Activated CD8-positive, alpha-beta T cell treated with anti-CD3 and anti-CD28 coated beads, Interleukin-2, amount 10 ng/mL, durations not matched to agents 7 days and 5 days (primary cell): ENCODE measurements around the gene SH3TC1. TPM values are rescaled to one million over a fixed set of nuclear protein-coding genes. Genes with fewer than 3 reads are reported as not detected.

ENCODE experiments used
- ATAC-seq: fragments of 150-1000 bp; cut with Tn5 transposase; one replicate; pipeline ENCODE4 v1.10.0; 2021; ENCODE audit warnings: moderate library complexity
- CTCF ChIA-PET: fragments of 350-600 bp; sonication (Branson Sonifier 250); formaldehyde crosslinking; loops from one replicate; lab custom pipeline; 2021; ENCODE audit warnings: antibody characterized with exemption; lab: Charles Lee
- POLR2A ChIA-PET: fragments of 350-600 bp; sonication (Branson Sonifier 250); formaldehyde crosslinking; loops from one replicate; lab custom pipeline; 2021; ENCODE audit warnings: antibody characterized with exemption; lab: Charles Lee
- DNase-seq: peaks from one replicate; pipeline ENCODE4 v3.0.0-alpha.2; 2020
- H3K27ac Mint-ChIP-seq: one replicate; pipeline ENCODE4 v1.8.0; 2021; ENCODE audit warnings: mild to moderate bottlenecking, mixed read lengths
- H3K27me3 Mint-ChIP-seq: one replicate; pipeline ENCODE4 v1.8.0; 2021; ENCODE audit warnings: low read depth, mixed read lengths
- H3K36me3 Mint-ChIP-seq: one replicate; pipeline ENCODE4 v1.8.0; 2021; ENCODE audit warnings: low read depth, mixed read lengths
- H3K4me1 Mint-ChIP-seq: one replicate; pipeline ENCODE4 v1.8.0; 2021; ENCODE audit warnings: low read depth, mixed read lengths
- H3K4me3 Mint-ChIP-seq: one replicate; pipeline ENCODE4 v1.8.0; 2021; ENCODE audit warnings: mild to moderate bottlenecking, mixed read lengths
- H3K9me3 Mint-ChIP-seq: one replicate; pipeline ENCODE4 v1.8.0; 2022; ENCODE audit warnings: mixed read lengths; ENCODE audit not compliant: insufficient read depth
- total RNA-seq, 2 experiments: library from RNA; stranded (reverse); gene quantifications; one replicate each; pipeline ENCODE4 v1.2.3, GENCODE V29; 2021

Gene SH3TC1
- total RNA-seq, 2 experiments from 2014 or later: 6.3 to 7.3 TPM

- Mint-ChIP-seq H3K4me3 (no peak overlapping the region), H3K27ac (no peak overlapping the region), H3K4me1 (no peaks in the 10 kb centered on the region), H3K9me3 (no peaks in the 10 kb centered on the region), H3K36me3 (no peaks in the 10 kb centered on the region), H3K27me3 (peaks cover 13% of the 10 kb centered on the region)
- ChIA-PET POLR2A (no interaction called here), CTCF (no interaction called here)
- DNase-seq: no peak
- no peak for ATAC-seq
Measured at GRCh38 chr4:8275548-8275910, 76.4 kb downstream of the SH3TC1 start.

- H3K4me1 Mint-ChIP-seq: no peaks in the 10 kb centered on the region
- peaks cover 5% of the 10 kb centered on the region for H3K27me3 Mint-ChIP-seq
- H3K4me3 Mint-ChIP-seq: no peak overlapping the region
- H3K36me3 Mint-ChIP-seq: no peaks in the 10 kb centered on the region
- DNase-seq: no peak
- H3K9me3 Mint-ChIP-seq: no peaks in the 10 kb centered on the region
- H3K27ac Mint-ChIP-seq: no peak overlapping the region
- CTCF ChIA-PET: no interaction called here
- POLR2A ChIA-PET: no interaction called here
- no peak for ATAC-seq
Measured at GRCh38 chr4:8276358-8277240, 77.5 kb downstream of the SH3TC1 start.

GRCh38 chr4:8277356-8278008, 78.4 kb downstream of the SH3TC1 start:
- ATAC-seq (no peak), DNase-seq (no peak)

GRCh38 chr4:8278009-8278395, 78.9 kb downstream of the SH3TC1 start:
- ATAC-seq: no peak
- ChIA-PET CTCF (no interaction called here), POLR2A (no interaction called here)
- Mint-ChIP-seq H3K27me3 (no peaks in the 10 kb centered on the region), H3K9me3 (no peaks in the 10 kb centered on the region), H3K4me3 (no peak overlapping the region), H3K36me3 (no peaks in the 10 kb centered on the region), H3K27ac (no peak overlapping the region), H3K4me1 (no peaks in the 10 kb centered on the region)
- DNase-seq: no peak

More at GRCh38 chr4:8277356-8278008, 78.4 kb downstream of the SH3TC1 start:
- ChIA-PET POLR2A (no interaction called here), CTCF (no interaction called here)
- H3K4me3 Mint-ChIP-seq: no peak overlapping the region
- no peaks in the 10 kb centered on the region for H3K27me3 Mint-ChIP-seq
- no peaks in the 10 kb centered on the region for H3K4me1 Mint-ChIP-seq
- H3K27ac Mint-ChIP-seq: no peak overlapping the region
- H3K36me3 Mint-ChIP-seq: no peaks in the 10 kb centered on the region
- no peaks in the 10 kb centered on the region for H3K9me3 Mint-ChIP-seq

- ATAC-seq (no peak), DNase-seq (no peak)
- Mint-ChIP-seq H3K4me3 (no peak overlapping the region), H3K27ac (no peak overlapping the region), H3K4me1 (no peaks in the 10 kb centered on the region), H3K27me3 (no peaks in the 10 kb centered on the region), H3K36me3 (no peaks in the 10 kb centered on the region), H3K9me3 (no peaks in the 10 kb centered on the region)
- ChIA-PET CTCF (no interaction called here), POLR2A (no interaction called here)
Measured at GRCh38 chr4:8278421-8279287, 79.6 kb downstream of the SH3TC1 start.

- H3K4me3 Mint-ChIP-seq: no peak overlapping the region
- H3K4me1 Mint-ChIP-seq: no peaks in the 10 kb centered on the region
- H3K9me3 Mint-ChIP-seq: no peaks in the 10 kb centered on the region
- H3K27me3 Mint-ChIP-seq: no peaks in the 10 kb centered on the region
- no peak for DNase-seq
- ChIA-PET CTCF (no interaction called here), POLR2A (no interaction called here)
- no peak for ATAC-seq
- H3K36me3 Mint-ChIP-seq: no peaks in the 10 kb centered on the region
- no peak overlapping the region for H3K27ac Mint-ChIP-seq
Measured at GRCh38 chr4:8279321-8280157, 80.4 kb downstream of the SH3TC1 start.

- ATAC-seq (no peak), DNase-seq (no peak)
- Mint-ChIP-seq H3K27ac (no peak overlapping the region), H3K4me1 (no peaks in the 10 kb centered on the region), H3K36me3 (no peaks in the 10 kb centered on the region), H3K4me3 (no peak overlapping the region), H3K9me3 (no peaks in the 10 kb centered on the region), H3K27me3 (no peaks in the 10 kb centered on the region)
- ChIA-PET CTCF (no interaction called here), POLR2A (no interaction called here)
Measured at GRCh38 chr4:8280158-8280875, 81.2 kb downstream of the SH3TC1 start.

GRCh38 chr4:8280876-8281440, 81.9 kb downstream of the SH3TC1 start:
- no peaks in the 10 kb centered on the region for H3K4me1 Mint-ChIP-seq
- no peak for ATAC-seq
- ChIA-PET POLR2A (no interaction called here), CTCF (no interaction called here)
- no peaks in the 10 kb centered on the region for H3K27me3 Mint-ChIP-seq
- H3K27ac Mint-ChIP-seq: no peak overlapping the region
- DNase-seq: no peak
- H3K4me3 Mint-ChIP-seq: no peak overlapping the region
- no peaks in the 10 kb centered on the region for H3K36me3 Mint-ChIP-seq
- no peaks in the 10 kb centered on the region for H3K9me3 Mint-ChIP-seq

GRCh38 chr4:8281519-8282133, 82.5 kb downstream of the SH3TC1 start:
- DNase-seq (no peak), ATAC-seq (no peak)
- Mint-ChIP-seq H3K9me3 (no peaks in the 10 kb centered on the region), H3K27ac (no peak overlapping the region), H3K4me1 (no peaks in the 10 kb centered on the region), H3K36me3 (no peaks in the 10 kb centered on the region), H3K27me3 (no peaks in the 10 kb centered on the region), H3K4me3 (no peak overlapping the region)
- ChIA-PET POLR2A (no interaction called here), CTCF (no interaction called here)

- Mint-ChIP-seq H3K9me3 (no peaks in the 10 kb centered on the region), H3K27me3 (no peaks in the 10 kb centered on the region), H3K4me1 (no peaks in the 10 kb centered on the region), H3K27ac (no peak overlapping the region), H3K4me3 (no peak overlapping the region), H3K36me3 (no peaks in the 10 kb centered on the region)
- CTCF ChIA-PET: no interaction called here
- POLR2A ChIA-PET: no interaction called here
- DNase-seq: no peak
- ATAC-seq: no peak
Measured at GRCh38 chr4:8282134-8282641, 83.1 kb downstream of the SH3TC1 start.
